SU-DHL-6 (cell line): ENCODE results near the gene RYR2.

ENCODE experiments used
- CTCF ChIP-seq: fragments of 200-600 bp; sonication (generic); IDR thresholded peaks from one replicate; pipeline ENCODE4 v1.5.1; 2017; ENCODE audit warnings: antibody characterized with exemption, mild to moderate bottlenecking, low read length, moderate library complexity; ENCODE audit not compliant: insufficient read depth, poor library complexity, severe bottlenecking
- EZH2phosphoT487 ChIP-seq: fragments of 200-600 bp; sonication (generic), shearing (Covaris generic); conservative IDR thresholded peaks from 2 replicates; pipeline ENCODE4 v1.6.1; 2018; ENCODE audit warnings: mild to moderate bottlenecking, antibody characterized with exemption, low read length, moderate library complexity, mixed read lengths

- TF ChIP-seq EZH2phosphoT487 (no peak), CTCF (no peak)
Measured at GRCh38 chr1:236998546-236998945, 43.4 kb upstream of the RYR2 start.
